ENCODE results near the gene TMEM203. TPM values are rescaled to one million over a fixed set of nuclear protein-coding genes. Genes with fewer than 3 reads are reported as not detected.

Gene TMEM203
- total RNA-seq, 4 donors from 2014 or later = 23.1 to 47.9 (median 30.0) TPM

- Histone ChIP-seq H3K27me3 (peaks cover 6 to 100% of the 10 kb centered on the region in 2 donors), H3K36me3 (no peaks in the 10 kb centered on the region), H3K9me3 (no peaks in the 10 kb centered on the region), H3K27ac (no peak overlapping the region), H3K4me1 (peaks cover 0 to 39% (median 11%) of the 10 kb centered on the region in 4 donors), H3K4me3 (peak overlapping the region in 2 of 4 donors; percentile 5 to 39)
- WGBS, 2 donors = 2 to 4% methylated on average over 21 to 41 of the region's 74 CpGs
- no peak for TF ChIP-seq CTCF (IDR thresholded peaks at IDR 0.05)
- no peak for TF ChIP-seq EP300 (IDR thresholded peaks at IDR 0.05)
- no peak for DNase-seq (ENCODE audit: low spot score in 2 of 2)
These were observed 42.7 kb downstream of the TMEM203 start for GRCh38 chr9:137162505-137163364.

DNA sequence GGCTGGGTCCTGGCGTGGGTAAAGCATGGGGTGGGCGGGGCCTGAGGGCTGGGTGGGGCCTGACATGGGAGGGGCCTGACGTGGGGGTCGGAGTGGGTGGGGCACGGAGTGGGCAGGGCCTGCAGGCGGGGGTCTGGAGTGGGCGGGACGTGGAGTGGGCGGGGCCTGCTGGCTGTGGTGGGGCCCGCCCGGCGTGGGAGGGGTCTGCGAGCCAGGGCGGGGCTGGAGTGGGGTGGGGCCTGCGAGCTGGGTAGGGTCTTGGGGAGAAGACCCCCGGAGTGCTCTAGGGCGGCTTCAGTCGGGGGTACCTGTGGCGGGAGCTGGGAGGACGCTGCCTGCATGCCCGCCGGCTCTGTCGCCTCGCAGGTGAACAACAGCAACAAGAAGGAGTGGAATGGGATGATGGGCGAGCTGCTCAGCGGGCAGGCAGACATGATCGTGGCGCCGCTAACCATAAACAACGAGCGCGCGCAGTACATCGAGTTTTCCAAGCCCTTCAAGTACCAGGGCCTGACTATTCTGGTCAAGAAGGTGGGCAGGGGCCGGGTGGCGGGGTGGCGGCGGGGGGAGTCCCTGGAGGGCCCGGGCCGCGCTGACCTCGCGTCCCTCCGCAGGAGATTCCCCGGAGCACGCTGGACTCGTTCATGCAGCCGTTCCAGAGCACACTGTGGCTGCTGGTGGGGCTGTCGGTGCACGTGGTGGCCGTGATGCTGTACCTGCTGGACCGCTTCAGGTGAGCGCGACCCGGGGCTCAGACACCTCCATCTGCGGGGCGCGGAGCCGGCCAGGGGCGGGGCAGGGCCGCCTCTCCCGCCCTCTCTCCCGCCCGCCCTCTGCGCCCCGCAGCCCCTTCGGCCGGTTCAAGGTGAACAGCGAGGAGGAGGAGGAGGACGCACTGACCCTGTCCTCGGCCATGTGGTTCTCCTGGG lies 43.6 kb downstream of the TMEM203 start:
- H3K36me3 ChIP-seq = no peaks in the 10 kb centered on the region
- H3K4me3 ChIP-seq = no peak overlapping the region
- peaks cover 0 to 36% (median 12%) of the 10 kb centered on the region in 4 donors for H3K4me1 ChIP-seq
- WGBS, 2 donors = 3 to 10% methylated on average over 6 to 20 of the region's 71 CpGs
- H3K27ac ChIP-seq = no peak overlapping the region
- DNase-seq (ENCODE audit: low spot score in 2 of 2) = no peak
- peaks cover 6 to 100% of the 10 kb centered on the region in 2 donors for H3K27me3 ChIP-seq
- TF ChIP-seq CTCF (IDR thresholded peaks at IDR 0.05) (no peak), EP300 (IDR thresholded peaks at IDR 0.05) (no peak), POLR2A (IDR thresholded peaks at IDR 0.05) (no peak)
- no peaks in the 10 kb centered on the region for H3K9me3 ChIP-seq

DNA sequence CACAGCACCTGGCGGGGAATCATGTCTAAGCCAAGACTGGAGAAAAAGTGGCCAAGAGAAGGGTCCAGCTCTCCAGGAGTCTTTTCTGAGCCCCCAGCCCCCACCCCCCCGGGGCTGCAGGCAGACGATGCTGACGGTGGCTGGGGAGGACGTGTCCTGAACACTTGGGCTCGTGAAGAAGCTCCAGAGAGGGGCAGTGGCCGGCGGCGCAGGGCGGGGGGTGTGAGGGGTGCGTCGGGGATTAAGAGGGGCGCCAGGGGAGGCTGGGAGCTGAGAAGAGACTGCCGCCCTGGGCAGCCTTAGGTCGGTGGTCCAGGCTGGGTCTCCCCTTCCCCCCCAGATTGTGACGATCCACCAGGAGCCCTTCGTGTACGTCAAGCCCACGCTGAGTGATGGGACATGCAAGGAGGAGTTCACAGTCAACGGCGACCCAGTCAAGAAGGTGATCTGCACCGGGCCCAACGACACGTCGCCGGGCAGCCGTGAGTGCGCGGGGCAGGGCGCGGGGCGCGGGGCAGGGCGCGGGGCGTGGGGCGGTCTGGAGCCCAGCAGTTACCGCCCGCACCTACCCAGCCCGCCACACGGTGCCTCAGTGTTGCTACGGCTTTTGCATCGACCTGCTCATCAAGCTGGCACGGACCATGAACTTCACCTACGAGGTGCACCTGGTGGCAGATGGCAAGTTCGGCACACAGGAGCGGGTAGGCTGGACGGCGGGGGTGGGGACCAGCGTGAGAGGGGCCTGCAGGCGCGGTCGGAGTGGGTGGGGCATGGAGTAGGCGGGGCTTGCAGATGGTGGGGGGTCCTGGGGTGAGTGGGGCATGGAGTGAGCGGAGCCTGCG lies 44.5 kb downstream of the TMEM203 start:
- no peaks in the 10 kb centered on the region for H3K36me3 ChIP-seq
- no peak overlapping the region for H3K27ac ChIP-seq
- H3K4me3 ChIP-seq = no peak overlapping the region
- 31 to 34% methylated on average over 30 to 44 of the region's 56 CpGs for WGBS, 2 donors
- DNase-seq (ENCODE audit: low spot score in 2 of 2) = no peak
- no peaks in the 10 kb centered on the region for H3K9me3 ChIP-seq
- H3K4me1 ChIP-seq = peaks cover 0 to 42% (median 14%) of the 10 kb centered on the region in 4 donors
- H3K27me3 ChIP-seq = peaks cover 2 to 100% of the 10 kb centered on the region in 2 donors
- no peak for TF ChIP-seq POLR2A (IDR thresholded peaks at IDR 0.05)
- TF ChIP-seq CTCF (IDR thresholded peaks at IDR 0.05) = no peak
- TF ChIP-seq EP300 (IDR thresholded peaks at IDR 0.05) = no peak

DNA sequence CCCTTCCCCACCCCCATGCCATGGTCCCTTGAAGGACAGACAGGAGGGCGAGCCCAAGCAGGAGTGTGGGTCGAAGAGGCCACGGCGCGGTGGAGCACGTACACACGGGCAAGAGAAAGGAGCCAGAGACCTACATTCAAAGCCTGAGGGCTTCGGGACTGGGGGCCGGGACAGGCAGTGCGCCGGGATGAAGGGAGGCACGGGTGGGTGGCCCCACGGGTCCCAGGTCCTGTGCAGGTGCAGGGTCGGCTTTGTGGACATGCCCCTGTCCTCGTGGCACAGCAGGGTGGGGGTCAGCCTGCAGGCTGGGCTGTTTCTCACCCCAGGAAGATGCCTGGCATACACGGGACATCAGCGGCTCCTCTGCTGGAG lies 45.4 kb downstream of the TMEM203 start:
- WGBS, 2 donors = 61 to 69% methylated on average over 12 to 15 of the region's 17 CpGs
- H3K4me1 ChIP-seq = peaks cover 0 to 42% (median 14%) of the 10 kb centered on the region in 4 donors
- H3K36me3 ChIP-seq = no peaks in the 10 kb centered on the region
- H3K27me3 ChIP-seq = peaks cover 2 to 100% of the 10 kb centered on the region in 2 donors
- no peak overlapping the region for H3K4me3 ChIP-seq
- H3K27ac ChIP-seq = no peak overlapping the region
- TF ChIP-seq EP300 (IDR thresholded peaks at IDR 0.05) (no peak), POLR2A (IDR thresholded peaks at IDR 0.05) (no peak), CTCF (IDR thresholded peaks at IDR 0.05) (no peak)
- no peak for DNase-seq (ENCODE audit: low spot score in 2 of 2)
- H3K9me3 ChIP-seq = no peaks in the 10 kb centered on the region

All from tibial nerve (tissue), 4 donors.